Adrenal gland (tissue), 5 donors: ENCODE results near the gene IFITM2.

Source experiments
- CTCF ChIP-seq, 6 experiments: fragments of 450-650 bp in 4 of 6; fragments of 200-600 bp in 2 of 6; sonication (generic) in 1 of 6; IDR thresholded peaks; 1 replicate in 5 of 6; 2 replicates in 1 of 6; pipeline versions ENCODE4 v1.5.1 to v1.8.0; 2016 to 2021; ENCODE audit warnings: antibody characterized with exemption in 6 of 6, mild to moderate bottlenecking in 2 of 6, moderate library complexity in 1 of 6
- POLR2A ChIP-seq, 2 donors: fragments of 450-650 bp; IDR thresholded peaks; one replicate each; pipeline ENCODE4 v1.6.1; 2017; ENCODE audit warnings: antibody characterized with exemption in 2 of 2, mild to moderate bottlenecking in 2 of 2, moderate library complexity in 1 of 2
- donor health status: DM: no; HTN: no; CAD: no.

GRCh38 chr11:315051-315481 is 7.5 kb downstream of the IFITM2 start:
- TF ChIP-seq CTCF (IDR thresholded peaks at IDR 0.05) (no peak), POLR2A (IDR thresholded peaks at IDR 0.05) (no peak)
